Activated CD4-positive, alpha-beta T cell treated with anti-CD3 and anti-CD28 coated beads, Interleukin-2, amount 10 ng/mL, durations not matched to agents 24 days and 14 days (primary cell): ENCODE data around the gene SLC38A2. TPM values are rescaled to one million over a fixed set of nuclear protein-coding genes. Genes with fewer than 3 reads are reported as not detected.
A peak's percentile ranks its signal among the peaks of the same experiment; 100 is the strongest.

Source experiments
- DNase-seq: peaks from one replicate; pipeline ENCODE4 v3.0.0; 2022
- H3K27ac Mint-ChIP-seq: one replicate; pipeline ENCODE4 v1.8.0; 2022; ENCODE audit warnings: mild to moderate bottlenecking, mixed read lengths
- H3K27me3 Mint-ChIP-seq: one replicate; pipeline ENCODE4 v1.8.0; 2022; ENCODE audit warnings: mixed read lengths
- H3K36me3 Mint-ChIP-seq: one replicate; pipeline ENCODE4 v1.8.0; 2022; ENCODE audit warnings: low read depth, mild to moderate bottlenecking, mixed read lengths
- H3K4me1 Mint-ChIP-seq: one replicate; pipeline ENCODE4 v1.8.0; 2021; ENCODE audit warnings: mixed read lengths
- H3K4me3 Mint-ChIP-seq: one replicate; pipeline ENCODE4 v1.8.0; 2022; ENCODE audit warnings: mild to moderate bottlenecking, moderate library complexity, mixed read lengths
- H3K9me3 Mint-ChIP-seq: one replicate; pipeline ENCODE4 v1.8.0; 2021; ENCODE audit warnings: mixed read lengths
- intact Hi-C: fragments of 100-400 bp; cut with micrococcal nuclease; formaldehyde crosslinking; loops from one replicate; pipeline ENCODE4 v1.15.1; 2023
- total RNA-seq: library from RNA; stranded (reverse); gene quantifications from 2 replicates; pipeline ENCODE4 v1.2.3, GENCODE V29; 2022

The SLC38A2 gene
- total RNA-seq, 1 donor from 2014 or later: 158 TPM

DNA sequence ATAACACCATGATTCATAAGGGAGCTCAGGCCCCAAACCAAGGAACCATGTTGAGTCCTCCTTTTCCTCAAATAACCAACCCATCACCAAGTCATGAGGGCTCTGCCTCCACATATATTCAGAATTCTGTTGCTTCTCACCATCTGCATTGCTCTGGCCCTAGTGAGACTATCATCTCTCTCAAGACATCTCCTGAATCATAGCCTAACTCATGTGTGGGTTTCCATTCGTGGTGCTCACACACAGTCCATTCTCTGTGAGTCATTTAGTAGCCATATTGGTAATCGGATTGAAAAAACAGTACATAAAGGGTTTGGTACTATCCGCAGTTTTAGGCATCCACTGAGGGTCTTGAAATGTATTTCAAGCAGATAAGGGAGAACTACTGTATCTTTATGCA, 5.1 kb upstream of the SLC38A2 start:
- peaks cover 3% of the 10 kb centered on the region for H3K9me3 Mint-ChIP-seq
- no peaks in the 10 kb centered on the region for H3K36me3 Mint-ChIP-seq
- intact Hi-C loops: loop anchor here (10.0 kb wide), 2 partner anchors 707 to 1507 kb away; no protein-coding TSS in a partner anchor
- no peaks in the 10 kb centered on the region for H3K27me3 Mint-ChIP-seq
- DNase-seq: no peak
- H3K4me3 Mint-ChIP-seq: no peak overlapping the region
- peaks cover 43% of the 10 kb centered on the region for H3K4me1 Mint-ChIP-seq
- peak overlapping the region; percentile 43 for H3K27ac Mint-ChIP-seq

DNA sequence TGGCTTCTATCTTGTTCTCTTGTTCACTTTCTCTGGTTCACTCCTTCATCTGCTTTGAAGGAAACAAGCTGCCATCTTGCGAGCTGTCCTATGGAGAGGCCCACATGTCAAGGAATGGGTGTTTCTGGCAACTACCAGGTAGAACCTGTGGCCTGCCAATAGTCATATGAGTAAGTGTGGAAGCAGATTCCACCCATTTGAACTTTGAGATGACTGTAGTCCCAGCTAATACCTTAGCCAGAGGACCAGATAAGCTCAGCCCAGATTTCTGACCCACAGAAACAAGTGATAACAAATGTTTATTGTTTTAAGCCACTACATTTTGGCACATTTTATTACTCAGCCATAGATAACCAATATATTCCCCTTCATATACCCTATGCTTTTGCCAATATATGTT, 4.0 kb upstream of the SLC38A2 start:
- intact Hi-C loops: loop anchor here (10.0 kb wide), 2 partner anchors 708 to 1508 kb away; no protein-coding TSS in a partner anchor
- Mint-ChIP-seq H3K9me3 (peaks cover 3% of the 10 kb centered on the region), H3K4me1 (peaks cover 36% of the 10 kb centered on the region), H3K27me3 (no peaks in the 10 kb centered on the region), H3K4me3 (no peak overlapping the region), H3K27ac (no peak overlapping the region), H3K36me3 (peaks cover 5% of the 10 kb centered on the region)
- DNase-seq: no peak

DNA sequence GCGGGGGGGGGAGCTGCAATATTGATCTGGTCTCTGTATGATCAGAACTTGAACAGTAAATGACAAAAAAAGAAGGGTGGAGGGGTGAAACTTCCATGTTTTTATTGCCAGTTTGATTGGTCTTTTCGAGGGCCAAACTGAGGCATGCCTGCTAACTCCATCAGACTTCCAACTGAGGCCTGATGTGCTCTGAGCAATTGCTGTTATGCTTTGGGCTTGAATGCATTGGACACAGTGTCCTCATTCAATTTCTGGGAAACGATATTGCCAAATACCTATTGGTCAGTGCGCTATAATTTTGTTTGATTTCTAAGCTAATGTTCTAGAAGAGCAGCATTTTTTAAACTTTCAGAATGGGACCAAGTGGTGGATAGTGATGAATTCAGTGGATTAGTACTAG, 2.1 kb upstream of the SLC38A2 start:
- peaks cover 3% of the 10 kb centered on the region for H3K9me3 Mint-ChIP-seq
- peaks cover 3% of the 10 kb centered on the region for H3K27me3 Mint-ChIP-seq
- peak overlapping the region; percentile 86 for H3K4me3 Mint-ChIP-seq
- H3K27ac Mint-ChIP-seq: no peak overlapping the region
- peaks cover 23% of the 10 kb centered on the region for H3K36me3 Mint-ChIP-seq
- intact Hi-C loops: loop anchor here (5.0 to 10.0 kb wide), 6 partner anchors 222 to 1510 kb away; partner anchors contain the start of gene RPAP3
- peaks cover 50% of the 10 kb centered on the region for H3K4me1 Mint-ChIP-seq
- no peak for DNase-seq

DNA sequence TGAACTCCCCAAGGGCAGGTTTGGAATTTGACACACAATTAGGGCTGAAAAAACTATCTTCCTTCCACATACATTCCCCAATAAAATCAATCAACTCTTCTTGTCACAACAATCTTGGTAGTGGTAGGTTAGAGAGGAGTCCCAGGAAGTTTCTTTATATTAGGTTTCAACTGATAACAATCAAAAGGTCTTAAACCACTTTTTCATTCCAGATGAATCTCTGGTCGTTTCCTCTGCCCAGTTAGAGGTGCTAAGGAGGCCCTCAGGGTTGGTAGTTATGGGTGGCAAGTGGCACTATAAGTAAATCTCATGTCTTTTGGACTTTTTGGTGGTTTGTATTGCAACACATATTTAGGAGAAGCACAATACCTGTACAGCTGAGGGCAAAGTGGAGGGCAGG, 1.7 kb upstream of the SLC38A2 start:
- intact Hi-C loops: loop anchor here (5.0 to 10.0 kb wide), 6 partner anchors 222 to 1510 kb away; partner anchors contain the start of gene RPAP3
- Mint-ChIP-seq H3K4me1 (peaks cover 54% of the 10 kb centered on the region), H3K4me3 (peak overlapping the region; percentile 86), H3K36me3 (peaks cover 27% of the 10 kb centered on the region), H3K27ac (peak overlapping the region; percentile 99), H3K9me3 (peaks cover 3% of the 10 kb centered on the region), H3K27me3 (peaks cover 3% of the 10 kb centered on the region)
- DNase-seq: no peak

DNA sequence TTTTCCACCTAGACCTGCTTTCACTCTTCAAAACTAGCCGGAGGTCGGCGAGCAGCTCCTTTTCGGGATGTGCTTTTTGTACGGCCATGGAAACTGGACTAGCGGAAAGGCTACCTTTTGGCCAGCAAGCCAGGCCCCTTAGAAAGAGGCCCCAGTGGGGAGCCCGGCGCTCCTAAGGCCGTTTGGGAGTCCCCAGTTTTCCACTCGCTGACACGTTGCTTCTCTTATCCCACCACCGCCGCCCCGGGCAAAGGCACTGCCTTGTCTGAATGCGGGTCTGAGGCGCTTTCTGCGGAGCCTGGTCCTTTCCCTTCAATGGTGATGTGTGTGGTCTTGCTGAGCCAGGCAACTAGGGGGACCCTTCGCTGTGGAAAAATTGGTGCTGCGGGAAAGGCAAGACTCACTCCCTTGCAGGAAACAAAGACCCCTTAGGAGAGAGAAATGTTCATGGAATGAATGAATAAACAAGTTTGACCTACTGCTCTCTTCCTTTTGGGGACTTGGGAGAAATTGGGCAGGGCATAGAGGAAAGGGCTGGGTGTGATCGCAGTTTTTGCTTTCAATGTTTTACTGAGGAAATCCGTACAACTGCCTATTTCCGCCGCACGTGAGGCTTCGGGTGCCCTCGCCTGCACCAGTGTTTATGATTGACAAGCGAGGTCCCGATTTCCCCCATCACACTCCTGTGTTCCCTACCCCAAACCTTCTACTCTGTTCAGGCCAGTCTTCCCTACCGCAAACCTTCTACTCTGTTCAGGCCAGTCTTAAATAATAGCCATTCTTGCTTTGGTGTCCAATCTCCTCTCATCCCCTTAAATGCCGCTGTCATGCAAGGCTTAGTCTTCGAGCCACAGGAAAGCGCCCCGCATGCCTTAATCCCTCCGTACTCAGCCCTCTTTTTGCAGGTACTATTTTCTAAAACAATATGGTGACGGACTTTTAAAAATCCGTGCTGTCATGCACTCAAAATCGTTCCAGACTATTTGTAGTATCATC, 1.0 kb upstream of the SLC38A2 start:
- peaks cover 60% of the 10 kb centered on the region for H3K4me1 Mint-ChIP-seq
- H3K27ac Mint-ChIP-seq: peak overlapping the region; percentile 99
- peak overlapping the region; percentile 86 for H3K4me3 Mint-ChIP-seq
- peaks cover 34% of the 10 kb centered on the region for H3K36me3 Mint-ChIP-seq
- peak; percentile 84 for DNase-seq
- H3K9me3 Mint-ChIP-seq: peaks cover 3% of the 10 kb centered on the region
- peaks cover 3% of the 10 kb centered on the region for H3K27me3 Mint-ChIP-seq
- intact Hi-C loops: loop anchor here (1.0 to 10.0 kb wide), 14 partner anchors 85 to 1511 kb away; partner anchors contain the start of genes ARID2 and RPAP3

DNA sequence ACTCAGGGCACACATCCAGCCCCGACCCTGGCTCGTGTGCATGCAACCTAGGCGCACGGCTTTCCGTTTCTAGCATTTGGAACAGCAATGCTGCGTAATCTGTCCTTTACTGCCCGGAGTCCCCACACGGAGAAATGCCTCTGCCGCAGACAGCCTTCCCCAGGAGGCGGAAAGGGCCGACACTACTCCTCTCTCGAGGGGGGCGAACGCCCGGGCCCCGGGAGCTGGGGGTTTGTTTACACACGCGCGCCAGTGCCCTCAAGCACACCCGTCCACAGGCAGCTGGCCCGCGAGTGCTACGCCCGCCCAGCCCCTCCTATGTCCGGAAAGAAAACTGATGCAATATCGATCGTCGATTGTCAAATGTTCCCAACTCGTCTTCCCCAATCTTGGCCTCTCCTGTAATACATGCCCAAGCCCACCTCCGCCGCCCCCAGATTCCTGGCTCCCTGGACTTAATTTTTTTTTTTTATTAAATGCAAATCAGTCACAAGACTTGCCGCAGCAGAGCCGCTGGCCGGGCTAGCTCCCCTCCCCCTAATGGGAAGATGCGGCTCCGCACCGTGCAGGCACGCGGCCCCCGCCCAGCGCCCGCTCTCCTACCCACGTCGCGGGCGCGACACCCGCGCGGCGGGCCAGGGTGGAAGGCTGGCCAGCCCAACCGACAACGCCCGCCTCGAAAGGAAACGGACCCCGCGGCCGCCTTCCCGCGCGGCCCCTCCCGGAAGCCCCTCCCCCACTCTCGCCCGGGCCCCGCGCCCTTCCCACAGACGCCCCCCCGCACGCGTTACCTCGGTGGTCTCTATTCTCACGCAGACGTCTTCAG, 642 bp downstream of the SLC38A2 start:
- H3K27me3 Mint-ChIP-seq: peaks cover 3% of the 10 kb centered on the region
- H3K9me3 Mint-ChIP-seq: no peaks in the 10 kb centered on the region
- peak overlapping the region; percentile 99 for H3K27ac Mint-ChIP-seq

DNA sequence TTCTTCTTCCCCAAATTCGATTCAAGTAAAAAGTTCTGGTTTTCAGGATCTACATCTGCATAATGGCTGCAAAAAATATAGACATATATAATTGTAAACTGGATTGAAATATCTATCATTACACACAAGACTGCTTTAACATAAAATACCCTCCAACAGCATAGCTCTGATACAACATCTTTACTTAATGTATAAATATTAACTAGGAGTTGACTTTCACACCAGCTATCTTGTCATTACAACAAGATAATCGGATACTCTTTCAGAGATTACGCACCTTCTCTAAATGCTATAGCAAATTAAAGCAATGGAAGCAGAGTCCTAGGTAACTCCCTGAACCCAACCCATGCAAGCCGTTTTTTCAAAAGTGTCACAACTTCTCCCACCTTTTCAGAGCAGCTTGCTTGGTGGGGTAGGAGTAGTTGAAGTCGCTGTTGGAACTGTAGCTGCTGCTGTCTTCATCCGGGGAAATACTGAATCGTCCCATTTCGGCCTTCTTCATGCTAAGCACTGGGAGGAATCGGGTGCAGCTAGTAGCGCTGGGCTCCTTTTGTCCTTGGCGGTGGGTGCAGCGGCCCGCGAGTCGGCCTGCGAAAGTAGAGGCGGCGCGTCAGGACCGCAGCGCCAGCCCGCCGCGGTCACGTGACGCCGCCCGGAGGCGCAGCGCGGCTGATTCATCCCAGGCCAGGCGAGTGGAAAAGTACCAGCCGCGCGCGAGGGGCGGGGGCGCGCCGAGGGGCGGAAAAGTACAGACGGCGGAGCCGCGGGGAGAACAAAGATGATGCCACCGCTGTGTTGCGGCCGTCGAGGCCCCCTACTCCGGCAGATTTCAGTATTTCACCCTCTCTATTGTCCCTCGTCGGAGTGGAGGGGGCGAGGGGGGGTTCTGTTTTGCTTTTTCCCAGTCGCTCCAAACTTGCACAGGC, 1.5 kb downstream of the SLC38A2 start:
- H3K27me3 Mint-ChIP-seq: peaks cover 3% of the 10 kb centered on the region
- peak; percentile 98 for DNase-seq
- H3K27ac Mint-ChIP-seq: peak overlapping the region; percentile 99
- intact Hi-C loops: loop anchor here (1.0 to 10.0 kb wide), 8 partner anchors 161 to 1514 kb away; partner anchors contain the start of genes RPAP3 and SCAF11
- peak overlapping the region; percentile 86 for H3K4me3 Mint-ChIP-seq
- no peaks in the 10 kb centered on the region for H3K9me3 Mint-ChIP-seq
- H3K36me3 Mint-ChIP-seq: peaks cover 58% of the 10 kb centered on the region
- peaks cover 61% of the 10 kb centered on the region for H3K4me1 Mint-ChIP-seq

More for the DNA sequence above, 642 bp downstream of the SLC38A2 start:
- H3K4me3 Mint-ChIP-seq: peak overlapping the region; percentile 86
- DNase-seq: peak; percentile 87
- intact Hi-C loops: loop anchor here (1.0 to 10.0 kb wide), 16 partner anchors 11 to 1513 kb away; partner anchors contain the start of genes ARID2, RPAP3 and SCAF11
- peaks cover 62% of the 10 kb centered on the region for H3K4me1 Mint-ChIP-seq
- H3K36me3 Mint-ChIP-seq: peaks cover 51% of the 10 kb centered on the region

DNA sequence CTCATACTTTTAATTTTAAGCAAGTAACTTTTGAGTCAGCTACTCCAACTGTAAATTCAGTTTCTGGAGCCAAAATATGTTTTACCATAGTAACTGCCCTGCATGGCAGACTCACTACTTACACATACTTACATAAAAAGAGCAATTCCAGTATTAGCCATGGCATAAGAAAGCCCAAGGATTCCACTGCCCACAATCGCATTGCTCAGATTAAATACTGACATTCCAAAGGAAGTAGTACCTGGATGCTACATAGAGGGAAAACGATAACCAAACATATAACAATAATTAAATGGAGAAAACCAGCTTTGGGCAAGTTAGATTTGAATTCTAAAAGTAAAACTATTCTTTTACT, 2.2 kb downstream of the SLC38A2 start:
- intact Hi-C loops: loop anchor here (5.0 to 10.0 kb wide), 6 partner anchors 218 to 1514 kb away; partner anchors contain the start of gene RPAP3
- Mint-ChIP-seq H3K4me3 (peak overlapping the region; percentile 86), H3K36me3 (peaks cover 62% of the 10 kb centered on the region), H3K27me3 (peaks cover 3% of the 10 kb centered on the region), H3K9me3 (no peaks in the 10 kb centered on the region), H3K27ac (peak overlapping the region; percentile 99), H3K4me1 (peaks cover 62% of the 10 kb centered on the region)
- DNase-seq: no peak

DNA sequence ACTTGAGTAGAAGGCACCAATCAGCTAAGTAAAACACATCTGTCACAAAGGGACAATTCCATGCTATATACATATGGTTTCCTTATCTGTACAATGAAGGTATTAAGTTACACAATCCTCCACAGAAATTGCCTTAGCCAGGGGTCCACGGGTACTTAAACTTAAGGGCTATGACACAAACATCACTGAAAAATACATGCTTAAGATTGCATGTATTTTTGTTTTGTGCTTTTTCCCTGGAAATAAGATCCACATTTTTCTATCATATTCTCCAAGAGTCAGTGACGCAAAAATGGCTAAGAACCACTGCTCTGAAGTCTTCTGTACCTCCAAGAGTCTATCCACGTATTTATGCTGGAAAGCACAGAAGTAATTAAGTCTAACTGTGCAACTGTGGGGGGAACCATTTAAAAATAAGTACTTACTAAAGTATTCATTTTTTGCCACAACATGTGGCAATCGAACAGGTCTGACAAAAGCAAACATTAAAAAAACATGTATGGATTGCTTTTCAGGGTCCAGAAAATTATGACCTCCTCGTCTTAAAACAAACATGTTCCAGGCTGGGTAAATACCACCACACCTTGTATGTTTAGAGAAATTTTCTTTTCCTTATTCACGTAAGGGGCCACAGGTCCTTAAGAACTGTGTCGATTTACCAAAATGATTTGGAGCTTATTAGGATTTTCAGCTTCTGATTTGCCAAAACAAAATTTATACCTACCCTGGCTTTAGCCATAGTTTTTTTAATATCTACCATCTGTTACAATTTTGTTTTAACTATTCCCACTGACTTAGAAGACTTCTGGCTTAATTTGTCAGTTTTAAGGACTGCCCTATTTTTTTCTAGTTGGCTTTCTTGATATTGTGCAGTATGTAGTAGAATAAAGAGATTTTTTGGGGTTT, 2.8 kb downstream of the SLC38A2 start:
- H3K9me3 Mint-ChIP-seq: no peaks in the 10 kb centered on the region
- H3K36me3 Mint-ChIP-seq: peaks cover 68% of the 10 kb centered on the region
- H3K27ac Mint-ChIP-seq: peak overlapping the region; percentile 99
- H3K4me3 Mint-ChIP-seq: peak overlapping the region; percentile 86
- DNase-seq: no peak
- peaks cover 67% of the 10 kb centered on the region for H3K4me1 Mint-ChIP-seq
- intact Hi-C loops: loop anchor here (1.0 to 10.0 kb wide), 7 partner anchors 8 to 1515 kb away; partner anchors contain the start of gene RPAP3
- peaks cover 3% of the 10 kb centered on the region for H3K27me3 Mint-ChIP-seq

DNA sequence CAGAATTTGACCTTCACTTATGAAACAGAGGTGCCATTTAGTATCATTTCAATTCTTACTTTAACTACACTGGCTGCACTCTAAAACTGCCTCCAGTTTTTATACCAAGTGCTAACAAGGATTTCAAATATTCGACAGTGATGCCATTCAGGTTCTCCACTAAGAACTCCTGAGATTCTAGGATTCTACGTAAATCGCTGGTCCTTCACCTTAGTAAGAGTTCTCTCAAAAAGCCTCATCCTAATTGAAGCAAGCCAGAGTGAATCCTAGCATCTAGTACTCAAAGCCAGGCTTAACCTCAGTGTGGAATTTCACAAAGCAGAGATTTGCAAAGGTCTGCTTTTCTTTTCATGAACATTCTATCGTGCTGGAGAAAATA, 3.5 kb downstream of the SLC38A2 start:
- H3K4me3 Mint-ChIP-seq: peak overlapping the region; percentile 86
- peaks cover 71% of the 10 kb centered on the region for H3K36me3 Mint-ChIP-seq
- intact Hi-C loops: loop anchor here (1.0 kb wide), 1 partner anchor 8 kb away; no protein-coding TSS in a partner anchor
- H3K27ac Mint-ChIP-seq: peak overlapping the region; percentile 47
- peaks cover 3% of the 10 kb centered on the region for H3K27me3 Mint-ChIP-seq
- no peak for DNase-seq
- peaks cover 63% of the 10 kb centered on the region for H3K4me1 Mint-ChIP-seq
- no peaks in the 10 kb centered on the region for H3K9me3 Mint-ChIP-seq

DNA sequence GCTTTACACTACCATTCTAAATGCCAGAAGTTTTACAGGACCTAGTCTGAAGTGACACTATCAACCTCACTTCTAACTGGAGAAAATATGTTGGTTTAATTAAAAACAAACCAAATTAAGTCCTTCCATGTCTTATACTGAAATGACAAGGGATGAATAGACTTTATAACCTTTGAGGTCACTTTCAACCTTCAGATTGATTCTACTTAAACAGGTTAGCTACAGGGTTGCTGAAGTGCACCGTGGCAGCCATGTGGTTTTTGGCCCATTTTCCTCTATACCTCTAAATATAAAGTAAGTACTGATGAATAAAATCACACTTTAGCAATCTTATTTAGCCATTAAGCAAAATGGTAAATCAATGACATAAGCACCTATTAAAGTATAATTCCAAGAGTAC, 3.9 kb downstream of the SLC38A2 start:
- peak overlapping the region; percentile 86 for H3K4me3 Mint-ChIP-seq
- peaks cover 75% of the 10 kb centered on the region for H3K36me3 Mint-ChIP-seq
- no peaks in the 10 kb centered on the region for H3K9me3 Mint-ChIP-seq
- H3K27me3 Mint-ChIP-seq: peaks cover 3% of the 10 kb centered on the region
- H3K4me1 Mint-ChIP-seq: peaks cover 60% of the 10 kb centered on the region
- H3K27ac Mint-ChIP-seq: peak overlapping the region; percentile 47
- no peak for DNase-seq
- intact Hi-C loops: loop anchor here (1.0 kb wide), 1 partner anchor 7 kb away; no protein-coding TSS in a partner anchor

DNA sequence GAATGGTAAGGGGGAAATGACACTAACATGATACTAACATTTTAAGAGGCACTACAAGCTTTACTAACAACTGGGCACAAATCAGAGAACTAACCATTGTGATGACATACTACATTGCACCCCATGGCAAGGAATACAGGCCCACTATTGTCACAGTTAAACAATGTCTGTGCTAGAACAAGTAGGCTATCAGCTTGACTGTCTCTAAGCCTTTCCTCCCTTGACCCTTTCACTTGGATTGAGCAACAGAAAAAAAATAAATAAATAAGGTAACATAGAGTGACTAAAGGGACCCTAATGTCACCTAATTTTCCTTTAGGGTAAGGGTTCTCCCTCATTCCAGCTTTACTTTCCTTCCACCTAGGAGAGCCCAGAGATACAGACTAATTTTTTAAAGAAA, 4.4 kb downstream of the SLC38A2 start:
- DNase-seq: no peak
- Mint-ChIP-seq H3K4me1 (peaks cover 61% of the 10 kb centered on the region), H3K27me3 (peaks cover 3% of the 10 kb centered on the region), H3K9me3 (no peaks in the 10 kb centered on the region), H3K4me3 (peak overlapping the region; percentile 86), H3K36me3 (peaks cover 81% of the 10 kb centered on the region), H3K27ac (peak overlapping the region; percentile 73)
- intact Hi-C loops: no loop called here
